ENCODE measurements around the gene MRPL12. TPM values are rescaled to one million over a fixed set of nuclear protein-coding genes. Genes with fewer than 3 reads are reported as not detected.
A peak's percentile ranks its signal among the peaks of the same experiment; 100 is the strongest.

Gene MRPL12
- total and polyA plus RNA-seq, 2 of the 13 experiments (the other 11 are each of a cell fraction or from before 2014, with no cell fraction given) = 39.1 to 94.1 TPM

GRCh38 chr17:81702934-81703746 lies at the start of gene MRPL12 (continued):
- TF ChIP-seq EED (CRISPR knock-in tag; IDR thresholded peaks at IDR 0.05) = peak; percentile 87
- TF ChIP-seq NR2F6 (IDR thresholded peaks at IDR 0.05) = no peak
- TF ChIP-seq NR2F6 (CRISPR knock-in tag; IDR thresholded peaks at IDR 0.05) = peak; percentile 81
- TF ChIP-seq RFXAP (CRISPR knock-in tag; IDR thresholded peaks at IDR 0.05; ENCODE audit: borderline replicate concordance) = peak; percentile 95
- TF ChIP-seq ZNF770 (CRISPR knock-in tag; IDR thresholded peaks at IDR 0.05) = peak; percentile 27; the same call in 1 of the 2 replicates
- peak; percentile 42; the same call in 1 of the 2 replicates for TF ChIP-seq ZNF367 (CRISPR knock-in tag; IDR thresholded peaks at IDR 0.05; ENCODE audit: borderline replicate concordance)
- TF ChIP-seq ZNF75D (CRISPR knock-in tag; IDR thresholded peaks at IDR 0.05; ENCODE audit: borderline replicate concordance) = no peak
- peak; percentile 97 for TF ChIP-seq SMAD3 (CRISPR knock-in tag; IDR thresholded peaks at IDR 0.05)
- TF ChIP-seq EP300 (IDR thresholded peaks at IDR 0.05; ENCODE audit: low read depth in 2 of 2, low read length in 2 of 2) = 0 out of 4 replicates have a peak, but pooled peaks of 1 of the 2 experiments have one; percentile 37
- no peak for TF ChIP-seq EP300 (CRISPR knock-in tag; IDR thresholded peaks at IDR 0.05; ENCODE audit: borderline replicate concordance)
- TF ChIP-seq ZNF639 (CRISPR knock-in tag; conservative IDR thresholded peaks at IDR 0.05) = peak; percentile 98
- no peak for TF ChIP-seq SNAPC2 (CRISPR knock-in tag; IDR thresholded peaks at IDR 0.05)
- peak; percentile 99 for TF ChIP-seq RBFOX2 (IDR thresholded peaks at IDR 0.05; ENCODE audit: low read depth, low read length)
- peak; percentile 85; the same call in 1 of the 2 replicates for TF ChIP-seq NFKB2 (CRISPR knock-in tag; IDR thresholded peaks at IDR 0.05; ENCODE audit: borderline replicate concordance)
- peak; percentile 80; the same call in 1 of the 2 replicates for TF ChIP-seq TIGD3 (CRISPR knock-in tag; IDR thresholded peaks at IDR 0.05; ENCODE audit: borderline replicate concordance)
- peak; percentile 37; the same call in 1 of the 2 replicates for TF ChIP-seq MLXIP (CRISPR knock-in tag; IDR thresholded peaks at IDR 0.05; ENCODE audit: borderline replicate concordance)
- TF ChIP-seq ZNF446 (CRISPR knock-in tag; IDR thresholded peaks at IDR 0.05) = no peak; the same call in 1 of the 2 replicates
- peak; percentile 71; the same call in 1 of the 2 replicates for TF ChIP-seq BCL6 (CRISPR knock-in tag; IDR thresholded peaks at IDR 0.05)
- peak; percentile 98 for TF ChIP-seq PHF20 (CRISPR knock-in tag; IDR thresholded peaks at IDR 0.05)
- TF ChIP-seq AHR (CRISPR knock-in tag; IDR thresholded peaks at IDR 0.05) = peak; percentile 91
- TF ChIP-seq ZNF580 (CRISPR knock-in tag; IDR thresholded peaks at IDR 0.05; ENCODE audit: borderline replicate concordance, low read depth) = peak; percentile 96

All from HepG2 (cell line).